ENCODE data around the gene WDR59. TPM values are rescaled to one million over a fixed set of nuclear protein-coding genes. Genes with fewer than 3 reads are reported as not detected.
"Not testable (repeated sequence)": the region's sequence is repeated elsewhere in the genome, so short reads cannot be mapped to it uniquely, and the experiment has no call there.

The WDR59 gene
- polyA plus RNA-seq, 1 of the 3 experiments (the other 2 are of a cell fraction): 48.2 TPM

GRCh38 chr16:74846714-74847113, 138.2 kb downstream of the WDR59 start (continued):
- no peak for TF ChIP-seq NFIC (IDR thresholded peaks at IDR 0.05; ENCODE audit: borderline replicate concordance)

- no peaks in the 10 kb centered on the region for H4K20me1 ChIP-seq (ENCODE audit: insufficient read depth)
- no peaks in the 10 kb centered on the region for H3K9me3 ChIP-seq
- no peaks in the 10 kb centered on the region for H3K4me1 ChIP-seq (ENCODE audit: control insufficient read depth in 1 of 2, insufficient read depth in 2 of 2, low read depth in 1 of 2, low read length in 1 of 2)
- H3K9ac ChIP-seq: no peak overlapping the region
- ChIA-PET POLR2A (no interaction called here), CTCF (interaction anchor here (0.7 to 4.5 kb wide), 2 partner anchors 18 to 31 kb away, joined by 3 to 22 read pairs; no protein-coding TSS in a partner anchor)
- H3K4me3 ChIP-seq (ENCODE audit: low read depth in 2 of 2, low read length in 1 of 2): no peak overlapping the region
- H3F3A ChIP-seq (replicated peaks; ENCODE audit: insufficient read depth): no peaks in the 10 kb centered on the region
- no peaks in the 10 kb centered on the region for H3K36me3 ChIP-seq (replicated peaks in 1 of 2; ENCODE audit: control insufficient read depth in 1 of 2, insufficient read depth in 2 of 2, low read length in 1 of 2)
- no peak overlapping the region for H3K27ac ChIP-seq (ENCODE audit: low read depth in 2 of 2, low read length in 1 of 2)
- WGBS (ENCODE audit: low lambda C conversion rate): 61% methylated on average over 20 of the region's 20 CpGs
- H3K9me2 ChIP-seq: no peaks in the 10 kb centered on the region
- DNase-seq: no peak
- no peaks in the 10 kb centered on the region for H3K79me2 ChIP-seq (ENCODE audit: insufficient read depth)
- TF ChIP-seq IRF3 (IDR thresholded peaks at IDR 0.05; ENCODE audit: low read depth, low read length) (no peak), POLR2AphosphoS5 (IDR thresholded peaks at IDR 0.05; ENCODE audit: low read depth, low read length) (no peak), FOXJ3 (CRISPR knock-in tag; IDR thresholded peaks at IDR 0.05) (no peak), REST (IDR thresholded peaks at IDR 0.05; ENCODE audit: low read depth, low read length) (no peak), YY1 (IDR thresholded peaks at IDR 0.05; ENCODE audit: low read depth) (no peak), TEAD4 (IDR thresholded peaks at IDR 0.05; ENCODE audit: borderline replicate concordance, insufficient read depth) (no peak), USF2 (IDR thresholded peaks at IDR 0.05; ENCODE audit: borderline replicate concordance, low read depth, low read length) (no peak), FOSL2 (IDR thresholded peaks at IDR 0.05; ENCODE audit: borderline replicate concordance, low read depth) (no peak), SMC3 (IDR thresholded peaks at IDR 0.05; ENCODE audit: low read depth, low read length) (no peak), SIN3A (IDR thresholded peaks at IDR 0.05; ENCODE audit: borderline replicate concordance, low read depth, low read length) (no peak), FOXM1 (IDR thresholded peaks at IDR 0.05; ENCODE audit: low read depth) (no peak), ELF1 (IDR thresholded peaks at IDR 0.05) (no peak), TAF1 (IDR thresholded peaks at IDR 0.05; ENCODE audit: borderline replicate concordance, low read depth, low read length) (no peak), JUND (IDR thresholded peaks at IDR 0.05) (no peak), NRF1 (IDR thresholded peaks at IDR 0.05; ENCODE audit: low read depth, low read length) (no peak), EZH2phosphoT487 (IDR thresholded peaks at IDR 0.05; ENCODE audit: borderline replicate concordance, low read depth) (no peak), RFX5 (IDR thresholded peaks at IDR 0.05; ENCODE audit: low read length) (no peak), MAX (IDR thresholded peaks at IDR 0.05; ENCODE audit: low read depth) (no peak)
- no peak overlapping the region for H3K4me2 ChIP-seq
- no peak overlapping the region for H2AFZ ChIP-seq (ENCODE audit: low read depth)
- no peaks in the 10 kb centered on the region for H3K27me3 ChIP-seq (ENCODE audit: insufficient read depth)
Observed at GRCh38 chr16:74844041-74844980, 140.6 kb downstream of the WDR59 start.

- H3K36me3 ChIP-seq (replicated peaks in 1 of 2; ENCODE audit: control insufficient read depth in 1 of 2, insufficient read depth in 2 of 2, low read length in 1 of 2); H3K9me2 ChIP-seq; H3K4me1 ChIP-seq (ENCODE audit: control insufficient read depth in 1 of 2, insufficient read depth in 2 of 2, low read depth in 1 of 2, low read length in 1 of 2); H3K4me2 ChIP-seq; H3K27ac ChIP-seq (ENCODE audit: low read depth in 2 of 2, low read length in 1 of 2); H4K20me1 ChIP-seq (ENCODE audit: insufficient read depth); H3K79me2 ChIP-seq (ENCODE audit: insufficient read depth); DNase-seq; H3K9ac ChIP-seq; H3K4me3 ChIP-seq (ENCODE audit: low read depth in 2 of 2, low read length in 1 of 2); H3K9me3 ChIP-seq; H3K27me3 ChIP-seq (ENCODE audit: insufficient read depth); H3F3A ChIP-seq (replicated peaks; ENCODE audit: insufficient read depth); H2AFZ ChIP-seq (ENCODE audit: low read depth); POLR2A ChIA-PET: not testable (repeated sequence)
- CTCF ChIA-PET: interaction anchor here (0.7 to 4.5 kb wide), 2 partner anchors 19 to 30 kb away, joined by 3 to 22 read pairs; no protein-coding TSS in a partner anchor
- WGBS (ENCODE audit: low lambda C conversion rate): 90% methylated on average over 14 of the region's 14 CpGs
Observed at GRCh38 chr16:74843381-74844035, 141.4 kb downstream of the WDR59 start.
